Sigmoid colon (tissue), 7 donors: Measurements from ENCODE around the gene RBBP5. TPM values are rescaled to one million over a fixed set of nuclear protein-coding genes. Genes with fewer than 3 reads are reported as not detected.
A peak's percentile ranks its signal among the peaks of the same experiment; 100 is the strongest.

Source experiments
- DNase-seq: peaks from one replicate; pipeline ENCODE4 v3.0.0-alpha.2; 2019
- H3K27ac ChIP-seq, 4 donors: fragments of 200-600 bp; sonication (generic); one replicate each; pipeline ENCODE4 v1.5.1; 2016 to 2019; ENCODE audit warnings: mild to moderate bottlenecking in 1 of 4
- H3K27me3 ChIP-seq, 3 donors: fragments of 200-600 bp; sonication (generic); one replicate each; pipeline ENCODE4 v1.5.1; 2019; ENCODE audit warnings: mild to moderate bottlenecking in 1 of 3
- H3K36me3 ChIP-seq, 4 donors: fragments of 200-600 bp; sonication (generic); one replicate each; pipeline ENCODE4 v1.5.1; 2016 to 2019
- H3K4me1 ChIP-seq, 4 donors: fragments of 200-600 bp; sonication (generic); one replicate each; pipeline ENCODE4 v1.5.1; 2017 to 2019
- H3K4me3 ChIP-seq, 4 donors: fragments of 200-600 bp; sonication (generic); one replicate each; pipeline ENCODE4 v1.5.1; 2017 to 2019; ENCODE audit warnings: mild to moderate bottlenecking in 2 of 4, moderate library complexity in 1 of 4
- H3K9me3 ChIP-seq, 4 donors: fragments of 200-600 bp in 3 of 4; sonication (generic) in 3 of 4; one replicate each; pipeline versions ENCODE4 v1.5.1 to v1.6.1; 2013 to 2019
- EP300 ChIP-seq, 4 donors: sonication (generic); formaldehyde crosslinking; IDR thresholded peaks; one replicate each; pipeline ENCODE4 v1.6.1; 2017; ENCODE audit warnings: antibody characterized with exemption in 4 of 4
- POLR2A ChIP-seq, 2 donors: fragments of 450-650 bp; IDR thresholded peaks; one replicate each; pipeline ENCODE4 v1.6.1; 2016; ENCODE audit warnings: antibody characterized with exemption in 2 of 2, mild to moderate bottlenecking in 2 of 2, moderate library complexity in 2 of 2
- POLR2AphosphoS5 ChIP-seq, 4 donors: sonication (generic); formaldehyde crosslinking; IDR thresholded peaks; one replicate each; pipeline ENCODE4 v1.6.1; 2017; ENCODE audit warnings: antibody characterized with exemption in 4 of 4
- WGBS, 2 donors: extraction: QIAGEN DNeasy Blood & Tissue Kit; methylation state at CpG; one replicate each; pipeline ENCODE4 v1.1.7; 2013; 5-methylcytosine and 5-hydroxymethylcytosine counted together
- intact Hi-C: fragments of 100-400 bp; cut with DNase I; formaldehyde crosslinking; loops from one replicate; pipeline ENCODE4 v1.15.1; 2023
- polyA plus RNA-seq, 3 donors: library from polyadenylated mRNA; stranded (reverse); fragments of 200-250 nt; gene quantifications; one replicate each; pipeline ENCODE4 v1.2.3, GENCODE V29; 2013
- total RNA-seq, 4 donors: library from RNA; depleted of rRNA; stranded (reverse); fragments of >200 nt; gene quantifications; one replicate each; pipeline ENCODE4 v1.1.0, GENCODE V29; 2016
- TF ChIP-seq, protein P1 (sequence below), 4 experiments: fragments of 450-650 bp in 3 of 4; fragments of 200-600 bp in 1 of 4; IDR thresholded peaks; one replicate each; pipeline ENCODE4 v1.5.1; 2016 to 2019; ENCODE audit warnings: antibody characterized with exemption in 4 of 4, mild to moderate bottlenecking in 3 of 4, moderate library complexity in 2 of 4
- donor health status: healthy with polysubstance abuse.
- donor health status: Bipolar disorder and iron deficiency.
- donor health status: healthy.

The RBBP5 gene
- total and polyA plus RNA-seq, 7 donors = 6.6 to 36.5 (median 12.2) TPM

DNA sequence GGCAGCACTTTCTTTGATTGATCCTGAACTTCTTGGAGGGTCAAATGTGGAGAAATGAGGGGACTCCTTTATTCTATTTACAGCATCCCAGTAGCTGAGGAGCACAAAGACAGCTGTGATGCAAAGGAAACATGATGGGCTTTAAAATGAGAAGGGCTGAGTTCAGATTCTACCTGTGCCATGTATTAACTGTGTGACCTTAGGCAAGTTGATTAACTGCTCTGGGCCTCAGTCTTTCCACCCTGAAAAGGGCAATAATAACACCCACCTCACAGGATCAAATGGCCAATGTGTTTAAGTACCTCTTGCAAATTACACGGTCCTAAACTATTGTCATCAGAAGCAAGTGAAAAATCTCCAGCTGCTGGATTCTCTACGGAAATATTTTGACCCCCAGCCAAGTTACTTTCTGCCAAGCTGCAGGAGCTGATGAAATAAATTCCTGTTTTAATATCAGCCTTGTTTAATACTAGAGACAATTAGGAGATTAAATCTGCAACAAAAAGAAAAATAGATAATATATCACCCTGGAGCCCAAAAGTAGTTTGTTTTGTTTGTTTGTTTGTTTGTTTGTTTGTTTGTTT, 53.2 kb downstream of the RBBP5 start:
- H3K27me3 ChIP-seq = no peaks in the 10 kb centered on the region
- no peak overlapping the region for H3K27ac ChIP-seq
- DNase-seq = no peak
- WGBS, 2 donors = 62 to 67% methylated on average over 2 of the region's 2 CpGs
- H3K4me1 ChIP-seq = peaks cover 0 to 8% (median 2%) of the 10 kb centered on the region in 4 donors
- TF ChIP-seq POLR2AphosphoS5 (IDR thresholded peaks at IDR 0.05) = no peak
- intact Hi-C loops = no loop called here
- H3K4me3 ChIP-seq = no peak overlapping the region
- H3K36me3 ChIP-seq = no peaks in the 10 kb centered on the region
- H3K9me3 ChIP-seq = no peaks in the 10 kb centered on the region

DNA sequence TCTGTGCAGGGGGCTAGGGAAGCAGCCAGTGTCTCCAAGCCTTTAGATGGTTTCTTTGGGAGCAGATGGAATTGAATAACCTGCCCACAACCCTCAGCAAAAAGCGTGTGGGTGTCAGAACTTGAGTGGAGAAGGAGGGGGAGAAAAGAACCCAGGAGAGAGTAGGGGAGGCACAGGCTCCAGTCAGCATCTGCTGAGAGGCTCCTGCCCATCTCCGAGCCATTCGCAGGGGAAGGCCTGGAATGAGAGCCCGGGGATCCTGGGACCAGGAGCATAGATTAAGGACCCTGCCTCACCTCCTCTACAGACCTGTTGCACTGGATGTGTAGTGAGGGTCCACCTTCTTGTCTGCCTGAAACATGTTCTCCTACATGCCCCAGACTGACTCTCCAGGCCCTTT, 53.8 kb downstream of the RBBP5 start:
- TF ChIP-seq EP300 (IDR thresholded peaks at IDR 0.05) (no peak), POLR2A (IDR thresholded peaks at IDR 0.05) (no peak), POLR2AphosphoS5 (IDR thresholded peaks at IDR 0.05) (no peak)
- TF ChIP-seq, protein P1, sequence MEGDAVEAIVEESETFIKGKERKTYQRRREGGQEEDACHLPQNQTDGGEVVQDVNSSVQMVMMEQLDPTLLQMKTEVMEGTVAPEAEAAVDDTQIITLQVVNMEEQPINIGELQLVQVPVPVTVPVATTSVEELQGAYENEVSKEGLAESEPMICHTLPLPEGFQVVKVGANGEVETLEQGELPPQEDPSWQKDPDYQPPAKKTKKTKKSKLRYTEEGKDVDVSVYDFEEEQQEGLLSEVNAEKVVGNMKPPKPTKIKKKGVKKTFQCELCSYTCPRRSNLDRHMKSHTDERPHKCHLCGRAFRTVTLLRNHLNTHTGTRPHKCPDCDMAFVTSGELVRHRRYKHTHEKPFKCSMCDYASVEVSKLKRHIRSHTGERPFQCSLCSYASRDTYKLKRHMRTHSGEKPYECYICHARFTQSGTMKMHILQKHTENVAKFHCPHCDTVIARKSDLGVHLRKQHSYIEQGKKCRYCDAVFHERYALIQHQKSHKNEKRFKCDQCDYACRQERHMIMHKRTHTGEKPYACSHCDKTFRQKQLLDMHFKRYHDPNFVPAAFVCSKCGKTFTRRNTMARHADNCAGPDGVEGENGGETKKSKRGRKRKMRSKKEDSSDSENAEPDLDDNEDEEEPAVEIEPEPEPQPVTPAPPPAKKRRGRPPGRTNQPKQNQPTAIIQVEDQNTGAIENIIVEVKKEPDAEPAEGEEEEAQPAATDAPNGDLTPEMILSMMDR (IDR thresholded peaks at IDR 0.05) = no peak
- WGBS, 2 donors = 76 to 91% methylated on average over 4 of the region's 4 CpGs
- Histone ChIP-seq H3K36me3 (no peaks in the 10 kb centered on the region), H3K27ac (no peak overlapping the region), H3K27me3 (no peaks in the 10 kb centered on the region), H3K4me1 (peaks cover 0 to 8% (median 2%) of the 10 kb centered on the region in 4 donors), H3K9me3 (no peaks in the 10 kb centered on the region), H3K4me3 (no peak overlapping the region)
- intact Hi-C loops = no loop called here
- no peak for DNase-seq

DNA sequence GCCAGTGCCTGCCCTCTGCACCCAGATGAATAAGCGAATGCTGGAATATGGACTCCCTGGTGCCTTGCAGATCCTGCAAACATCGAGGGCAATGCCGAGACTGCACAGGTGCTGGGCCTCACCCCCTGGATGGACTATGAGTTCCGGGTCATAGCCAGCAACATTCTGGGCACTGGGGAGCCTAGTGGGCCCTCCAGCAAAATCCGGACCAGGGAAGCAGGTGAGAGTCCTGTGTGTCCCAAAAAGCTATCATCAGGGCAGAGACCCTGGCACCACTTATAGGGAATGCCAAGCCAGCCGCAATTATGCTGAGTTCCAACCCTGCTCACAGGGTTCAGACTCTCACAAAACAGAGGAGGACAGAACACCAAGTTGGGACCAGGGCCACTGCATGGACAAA, 54.7 kb downstream of the RBBP5 start:
- no peak overlapping the region for H3K4me3 ChIP-seq
- peaks cover 0 to 8% (median 2%) of the 10 kb centered on the region in 4 donors for H3K4me1 ChIP-seq
- no peaks in the 10 kb centered on the region for H3K36me3 ChIP-seq
- no peaks in the 10 kb centered on the region for H3K9me3 ChIP-seq
- no peaks in the 10 kb centered on the region for H3K27me3 ChIP-seq
- H3K27ac ChIP-seq = no peak overlapping the region
- no peak for DNase-seq
- TF ChIP-seq, protein P1 (IDR thresholded peaks at IDR 0.05) = no peak
- TF ChIP-seq POLR2AphosphoS5 (IDR thresholded peaks at IDR 0.05) = no peak
- intact Hi-C loops = no loop called here
- 86 to 90% methylated on average over 6 of the region's 6 CpGs for WGBS, 2 donors

DNA sequence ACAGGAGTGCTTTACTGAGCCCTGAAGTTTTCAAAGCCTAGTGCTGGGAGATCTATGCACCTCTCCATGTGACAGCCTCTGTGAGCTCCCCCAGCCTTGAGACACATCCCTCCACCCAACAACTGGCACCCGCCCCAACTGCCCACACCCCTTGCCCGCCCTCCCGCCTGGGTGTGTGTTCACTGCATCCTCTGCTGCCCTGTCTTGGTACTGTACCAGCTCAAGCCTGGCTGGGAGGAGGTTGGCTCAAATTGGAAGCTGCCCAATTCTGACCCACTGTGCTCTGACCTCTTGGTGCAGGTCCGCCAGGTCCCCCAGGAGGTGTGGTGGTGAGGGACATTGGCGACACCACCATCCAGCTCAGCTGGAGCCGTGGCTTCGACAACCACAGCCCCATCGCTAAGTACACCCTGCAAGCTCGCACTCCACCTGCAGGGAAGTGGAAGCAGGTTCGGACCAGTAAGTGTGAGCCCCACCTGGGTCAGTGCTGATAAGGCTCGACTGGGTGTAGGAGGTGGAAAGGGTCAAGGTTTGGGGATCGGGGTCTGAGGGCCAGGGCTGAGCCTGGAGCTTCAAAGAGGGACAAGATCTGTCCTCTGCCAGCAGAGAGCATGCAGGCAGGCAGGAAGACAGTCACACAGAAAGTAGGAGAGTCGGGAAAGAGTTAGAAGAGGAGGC, 55.5 kb downstream of the RBBP5 start:
- Histone ChIP-seq H3K36me3 (no peaks in the 10 kb centered on the region), H3K9me3 (no peaks in the 10 kb centered on the region), H3K4me3 (no peak overlapping the region), H3K27ac (no peak overlapping the region), H3K4me1 (peaks cover 0 to 16% (median 9%) of the 10 kb centered on the region in 4 donors), H3K27me3 (no peaks in the 10 kb centered on the region)
- TF ChIP-seq POLR2A (IDR thresholded peaks at IDR 0.05) (no peak), POLR2AphosphoS5 (IDR thresholded peaks at IDR 0.05) (no peak), EP300 (IDR thresholded peaks at IDR 0.05) (no peak)
- TF ChIP-seq, protein P1 (IDR thresholded peaks at IDR 0.05) = no peak
- intact Hi-C loops = no loop called here
- WGBS, 2 donors = 45 to 64% methylated on average over 13 of the region's 13 CpGs
- DNase-seq = peak; percentile 57

DNA sequence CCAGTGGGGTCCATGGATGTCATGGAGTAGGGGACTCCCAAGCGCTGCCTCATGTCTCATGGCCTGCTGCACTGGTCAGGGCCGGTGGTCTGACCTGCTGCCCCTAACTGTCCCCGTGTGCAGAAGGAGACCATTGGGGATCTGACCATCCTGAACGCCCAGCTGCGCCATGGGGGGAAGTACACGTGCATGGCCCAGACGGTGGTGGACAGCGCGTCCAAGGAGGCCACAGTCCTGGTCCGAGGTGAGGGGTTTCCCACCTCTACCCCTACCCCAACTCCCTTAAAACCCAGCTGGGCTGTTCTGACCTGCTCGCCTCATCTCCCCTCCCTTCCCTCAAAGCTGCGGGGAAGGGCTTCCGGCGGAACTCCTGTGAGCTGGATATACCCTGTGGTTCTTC, 56.1 kb downstream of the RBBP5 start:
- intact Hi-C loops = no loop called here
- H3K27ac ChIP-seq = no peak overlapping the region
- DNase-seq = peak; percentile 57
- no peaks in the 10 kb centered on the region for H3K9me3 ChIP-seq
- H3K4me1 ChIP-seq = peaks cover 0 to 16% (median 9%) of the 10 kb centered on the region in 4 donors
- no peaks in the 10 kb centered on the region for H3K27me3 ChIP-seq
- no peak overlapping the region for H3K4me3 ChIP-seq
- H3K36me3 ChIP-seq = no peaks in the 10 kb centered on the region
- TF ChIP-seq EP300 (IDR thresholded peaks at IDR 0.05) (no peak), POLR2AphosphoS5 (IDR thresholded peaks at IDR 0.05) (no peak), POLR2A (IDR thresholded peaks at IDR 0.05) (no peak)
- TF ChIP-seq, protein P1 (IDR thresholded peaks at IDR 0.05) = no peak
- 91% methylated on average over 14 of the region's 14 CpGs for WGBS, 2 donors
